Measurements from ENCODE around the gene NHEJ1. TPM values are rescaled to one million over a fixed set of nuclear protein-coding genes. Genes with fewer than 3 reads are reported as not detected.

NHEJ1 gene
- polyA plus RNA-seq, 1 of the 3 experiments (the other 2 are of a cell fraction): 16.3 TPM

- ChIA-PET CTCF (interaction anchor here (1.2 to 9.2 kb wide), 5 partner anchors 13 to 99 kb away, joined by 3 to 99 read pairs (median 5); partner anchors contain the start of gene IHH), POLR2A (no interaction called here)
- DNase-seq: no peak
- TF ChIP-seq GATA2 (CRISPR knock-in tag; IDR thresholded peaks at IDR 0.05): no peak
- no peak for TF ChIP-seq TCF12 (IDR thresholded peaks at IDR 0.05)
- TF ChIP-seq ZBTB33 (IDR thresholded peaks at IDR 0.05; ENCODE audit: borderline replicate concordance, low read depth): no peak
- no peak for TF ChIP-seq POLR2AphosphoS5 (IDR thresholded peaks at IDR 0.05; ENCODE audit: low read depth, low read length)
- TF ChIP-seq YY1 (IDR thresholded peaks at IDR 0.05; ENCODE audit: low read depth): no peak
- no peak for TF ChIP-seq TAF1 (IDR thresholded peaks at IDR 0.05; ENCODE audit: borderline replicate concordance, low read depth, low read length)
- TF ChIP-seq SIN3A (IDR thresholded peaks at IDR 0.05; ENCODE audit: borderline replicate concordance, low read depth, low read length): no peak
- TF ChIP-seq SMC3 (IDR thresholded peaks at IDR 0.05; ENCODE audit: low read depth, low read length): no peak
- TF ChIP-seq MEF2A (IDR thresholded peaks at IDR 0.05; ENCODE audit: borderline replicate concordance, low read depth): no peak
- no peak for TF ChIP-seq USF1 (IDR thresholded peaks at IDR 0.05; ENCODE audit: borderline replicate concordance, low read depth)
- TF ChIP-seq PBX3 (IDR thresholded peaks at IDR 0.05): no peak
- no peak for TF ChIP-seq GABPA (IDR thresholded peaks at IDR 0.05; ENCODE audit: low read depth)
- TF ChIP-seq EZH2phosphoT487 (IDR thresholded peaks at IDR 0.05; ENCODE audit: borderline replicate concordance, low read depth): no peak
- no peak for TF ChIP-seq IRF3 (IDR thresholded peaks at IDR 0.05; ENCODE audit: low read depth, low read length)
- no peak for TF ChIP-seq FOXM1 (IDR thresholded peaks at IDR 0.05; ENCODE audit: low read depth)
- TF ChIP-seq USF2 (IDR thresholded peaks at IDR 0.05; ENCODE audit: borderline replicate concordance, low read depth, low read length): no peak
- no peak overlapping the region for H3K4me2 ChIP-seq
- H3K4me3 ChIP-seq (ENCODE audit: low read depth in 2 of 2, low read length in 1 of 2): no peak overlapping the region
- no peaks in the 10 kb centered on the region for H4K20me1 ChIP-seq (ENCODE audit: insufficient read depth)
- no peak overlapping the region for H3K27ac ChIP-seq (ENCODE audit: low read depth in 2 of 2, low read length in 1 of 2)
- no peak overlapping the region for H2AFZ ChIP-seq (ENCODE audit: low read depth)
- H3K9ac ChIP-seq: no peak overlapping the region
- H3K9me2 ChIP-seq: no peaks in the 10 kb centered on the region
- no peaks in the 10 kb centered on the region for H3K27me3 ChIP-seq (ENCODE audit: insufficient read depth)
- H3K4me1 ChIP-seq (ENCODE audit: control insufficient read depth in 1 of 2, insufficient read depth in 2 of 2, low read depth in 1 of 2, low read length in 1 of 2): no peaks in the 10 kb centered on the region
- H3K9me3 ChIP-seq: no peaks in the 10 kb centered on the region
- peaks cover 6 to 21% of the 10 kb centered on the region in 2 experiments for H3K36me3 ChIP-seq (replicated peaks in 1 of 2; ENCODE audit: control insufficient read depth in 1 of 2, insufficient read depth in 2 of 2, low read length in 1 of 2)
- no peaks in the 10 kb centered on the region for H3F3A ChIP-seq (replicated peaks; ENCODE audit: insufficient read depth)
- no peaks in the 10 kb centered on the region for H3K79me2 ChIP-seq (ENCODE audit: insufficient read depth)
- WGBS (ENCODE audit: low lambda C conversion rate): 73% methylated on average over 4 of the region's 4 CpGs
Observed at GRCh38 chr2:219078951-219079350, 81.7 kb downstream of the NHEJ1 start.
